Right hindlimb (tissue), 1 donor: ENCODE measurements around the gene COPG2.
"Not testable (repeated sequence)": the region's sequence is repeated elsewhere in the genome, so short reads cannot be mapped to it uniquely, and the experiment has no call there.

Experiments
- DNase-seq: peaks from one replicate; pipeline ENCODE4 v3.0.0-alpha.2; 2018

The COPG2 gene

GRCh38 chr7:130668258-130669084 lies at the start of gene COPG2:
COPG2 (minus strand) TSS chr7:130668748; CDS start chr7:130668668, 80 bp downstream.
- peak; percentile 94 for DNase-seq

- DNase-seq, result no peak
Measured at GRCh38 chr7:130712416-130712815, 43.9 kb upstream of the COPG2 start.

- DNase-seq, result no peak
Measured at GRCh38 chr7:130708766-130709165, 40.2 kb upstream of the COPG2 start.

- DNase-seq, result no peak
Measured at GRCh38 chr7:130708001-130708400, 39.5 kb upstream of the COPG2 start.

- DNase-seq, result no peak
Measured at GRCh38 chr7:130703851-130704250, 35.3 kb upstream of the COPG2 start.

- DNase-seq, result no peak
Measured at GRCh38 chr7:130701650-130702049, 33.1 kb upstream of the COPG2 start.

- no peak for DNase-seq
Measured at GRCh38 chr7:130700760-130701159, 32.2 kb upstream of the COPG2 start.

- DNase-seq, result no peak
Measured at GRCh38 chr7:130699686-130700085, 31.1 kb upstream of the COPG2 start.

GRCh38 chr7:130697820-130698219 lies 29.3 kb upstream of the COPG2 start:
- DNase-seq, result no peak

- no peak for DNase-seq
Measured at GRCh38 chr7:130695840-130696239, 27.3 kb upstream of the COPG2 start.

GRCh38 chr7:130692396-130692795 lies 23.8 kb upstream of the COPG2 start:
- DNase-seq, result not testable (repeated sequence)

GRCh38 chr7:130689683-130690082 lies 21.1 kb upstream of the COPG2 start:
- no peak for DNase-seq

GRCh38 chr7:130683026-130683425 lies 14.5 kb upstream of the COPG2 start:
- DNase-seq, result no peak

- DNase-seq, result no peak
Measured at GRCh38 chr7:130674456-130674855, 5.9 kb upstream of the COPG2 start.

GRCh38 chr7:130673066-130673465 lies 4.5 kb upstream of the COPG2 start:
- DNase-seq, result no peak

GRCh38 chr7:130672146-130672545 lies 3.6 kb upstream of the COPG2 start:
- no peak for DNase-seq

GRCh38 chr7:130669085-130669700 lies 645 bp upstream of the COPG2 start:
- DNase-seq, result no peak

- peak; percentile 16 for DNase-seq
Measured at GRCh38 chr7:130667593-130668257, 823 bp downstream of the COPG2 start.

- DNase-seq, result no peak
Measured at GRCh38 chr7:130662426-130662825, 6.1 kb downstream of the COPG2 start.

- peak; percentile 24 for DNase-seq
Measured at GRCh38 chr7:130655286-130655685, 13.3 kb downstream of the COPG2 start.

- no peak for DNase-seq
Measured at GRCh38 chr7:130654850-130655249, 13.7 kb downstream of the COPG2 start.

- peak; percentile 29 for DNase-seq
Measured at GRCh38 chr7:130650611-130651120, 17.9 kb downstream of the COPG2 start.

GRCh38 chr7:130649004-130649790 lies 19.4 kb downstream of the COPG2 start:
- DNase-seq, result no peak
